ENCODE data around the gene VSIR. TPM values are rescaled to one million over a fixed set of nuclear protein-coding genes. Genes with fewer than 3 reads are reported as not detected.

The VSIR gene
- total and polyA plus RNA-seq, 9 of the 15 experiments (the other 6 are each of a cell fraction or from before 2014, with no cell fraction given), result 0.14 to 20.5 (median 9.3) TPM

DNA sequence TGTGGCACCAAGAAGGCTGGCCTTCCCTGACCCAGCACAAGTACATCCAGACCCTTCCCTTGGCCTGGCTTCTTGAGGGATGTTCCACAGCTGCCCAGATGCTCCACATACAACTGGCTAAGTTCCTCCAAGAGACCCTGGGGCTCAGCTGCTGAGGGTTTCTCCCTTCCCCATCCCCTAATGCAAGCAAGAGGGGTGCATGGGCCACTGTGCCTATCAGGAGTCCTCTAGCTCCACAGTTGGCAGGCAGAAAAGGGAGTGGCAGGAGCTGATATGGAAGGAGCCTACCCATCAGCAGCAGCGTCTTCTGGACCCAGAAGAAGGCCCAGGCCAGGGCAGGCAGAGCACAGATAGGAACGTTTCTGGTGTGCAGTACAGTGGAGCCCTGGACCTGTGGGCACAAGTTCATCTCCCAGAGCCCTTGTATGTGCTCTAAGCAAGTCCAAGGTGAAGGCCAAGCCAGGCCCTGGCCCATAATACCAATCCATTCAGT lies 26.2 kb downstream of the VSIR start (continued):
- no peak for TF ChIP-seq ESRRB (CRISPR knock-in tag; IDR thresholded peaks at IDR 0.05; ENCODE audit: borderline replicate concordance)
- no peak for TF ChIP-seq DPF2 (IDR thresholded peaks at IDR 0.05)
- TF ChIP-seq, protein P1, sequence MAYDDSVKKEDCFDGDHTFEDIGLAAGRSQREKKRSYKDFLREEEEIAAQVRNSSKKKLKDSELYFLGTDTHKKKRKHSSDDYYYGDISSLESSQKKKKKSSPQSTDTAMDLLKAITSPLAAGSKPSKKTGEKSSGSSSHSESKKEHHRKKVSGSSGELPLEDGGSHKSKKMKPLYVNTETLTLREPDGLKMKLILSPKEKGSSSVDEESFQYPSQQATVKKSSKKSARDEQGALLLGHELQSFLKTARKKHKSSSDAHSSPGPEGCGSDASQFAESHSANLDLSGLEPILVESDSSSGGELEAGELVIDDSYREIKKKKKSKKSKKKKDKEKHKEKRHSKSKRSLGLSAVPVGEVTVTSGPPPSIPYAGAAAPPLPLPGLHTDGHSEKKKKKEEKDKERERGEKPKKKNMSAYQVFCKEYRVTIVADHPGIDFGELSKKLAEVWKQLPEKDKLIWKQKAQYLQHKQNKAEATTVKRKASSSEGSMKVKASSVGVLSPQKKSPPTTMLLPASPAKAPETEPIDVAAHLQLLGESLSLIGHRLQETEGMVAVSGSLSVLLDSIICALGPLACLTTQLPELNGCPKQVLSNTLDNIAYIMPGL (CRISPR knock-in tag; IDR thresholded peaks at IDR 0.05), result 0 out of 2 replicates have a peak, but pooled peaks have one; percentile 59
- TF ChIP-seq, protein P2, sequence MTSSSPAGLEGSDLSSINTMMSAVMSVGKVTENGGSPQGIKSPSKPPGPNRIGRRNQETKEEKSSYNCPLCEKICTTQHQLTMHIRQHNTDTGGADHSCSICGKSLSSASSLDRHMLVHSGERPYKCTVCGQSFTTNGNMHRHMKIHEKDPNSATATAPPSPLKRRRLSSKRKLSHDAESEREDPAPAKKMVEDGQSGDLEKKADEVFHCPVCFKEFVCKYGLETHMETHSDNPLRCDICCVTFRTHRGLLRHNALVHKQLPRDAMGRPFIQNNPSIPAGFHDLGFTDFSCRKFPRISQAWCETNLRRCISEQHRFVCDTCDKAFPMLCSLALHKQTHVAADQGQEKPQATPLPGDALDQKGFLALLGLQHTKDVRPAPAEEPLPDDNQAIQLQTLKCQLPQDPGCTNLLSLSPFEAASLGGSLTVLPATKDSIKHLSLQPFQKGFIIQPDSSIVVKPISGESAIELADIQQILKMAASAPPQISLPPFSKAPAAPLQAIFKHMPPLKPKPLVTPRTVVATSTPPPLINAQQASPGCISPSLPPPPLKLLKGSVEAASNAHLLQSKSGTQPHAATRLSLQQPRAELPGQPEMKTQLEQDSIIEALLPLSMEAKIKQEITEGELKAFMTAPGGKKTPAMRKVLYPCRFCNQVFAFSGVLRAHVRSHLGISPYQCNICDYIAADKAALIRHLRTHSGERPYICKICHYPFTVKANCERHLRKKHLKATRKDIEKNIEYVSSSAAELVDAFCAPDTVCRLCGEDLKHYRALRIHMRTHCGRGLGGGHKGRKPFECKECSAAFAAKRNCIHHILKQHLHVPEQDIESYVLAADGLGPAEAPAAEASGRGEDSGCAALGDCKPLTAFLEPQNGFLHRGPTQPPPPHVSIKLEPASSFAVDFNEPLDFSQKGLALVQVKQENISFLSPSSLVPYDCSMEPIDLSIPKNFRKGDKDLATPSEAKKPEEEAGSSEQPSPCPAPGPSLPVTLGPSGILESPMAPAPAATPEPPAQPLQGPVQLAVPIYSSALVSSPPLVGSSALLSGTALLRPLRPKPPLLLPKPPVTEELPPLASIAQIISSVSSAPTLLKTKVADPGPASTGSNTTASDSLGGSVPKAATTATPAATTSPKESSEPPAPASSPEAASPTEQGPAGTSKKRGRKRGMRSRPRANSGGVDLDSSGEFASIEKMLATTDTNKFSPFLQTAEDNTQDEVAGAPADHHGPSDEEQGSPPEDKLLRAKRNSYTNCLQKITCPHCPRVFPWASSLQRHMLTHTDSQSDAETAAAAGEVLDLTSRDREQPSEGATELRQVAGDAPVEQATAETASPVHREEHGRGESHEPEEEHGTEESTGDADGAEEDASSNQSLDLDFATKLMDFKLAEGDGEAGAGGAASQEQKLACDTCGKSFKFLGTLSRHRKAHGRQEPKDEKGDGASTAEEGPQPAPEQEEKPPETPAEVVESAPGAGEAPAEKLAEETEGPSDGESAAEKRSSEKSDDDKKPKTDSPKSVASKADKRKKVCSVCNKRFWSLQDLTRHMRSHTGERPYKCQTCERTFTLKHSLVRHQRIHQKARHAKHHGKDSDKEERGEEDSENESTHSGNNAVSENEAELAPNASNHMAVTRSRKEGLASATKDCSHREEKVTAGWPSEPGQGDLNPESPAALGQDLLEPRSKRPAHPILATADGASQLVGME (CRISPR knock-in tag; IDR thresholded peaks at IDR 0.05), result peak; percentile 47; the same call in 1 of the 2 replicates
- TF ChIP-seq KDM4B (IDR thresholded peaks at IDR 0.05; ENCODE audit: borderline replicate concordance in 2 of 2, low read depth in 1 of 2), result no peak
- TF ChIP-seq ZNF717 (CRISPR knock-in tag; IDR thresholded peaks at IDR 0.05), result 0 out of 2 replicates have a peak, but pooled peaks have one; percentile 14
- TF ChIP-seq WHSC1 (IDR thresholded peaks at IDR 0.05; ENCODE audit: low read length), result no peak
- TF ChIP-seq TRIM28 (IDR thresholded peaks at IDR 0.05), result no peak
- no peak for TF ChIP-seq SMAD2 (IDR thresholded peaks at IDR 0.05; ENCODE audit: low read depth, low read length)
- TF ChIP-seq ZNF311 (CRISPR knock-in tag; IDR thresholded peaks at IDR 0.05), result 0 out of 2 replicates have a peak, but pooled peaks have one; percentile 3
- no peak for TF ChIP-seq RBM25 (IDR thresholded peaks at IDR 0.05; ENCODE audit: low read depth, low read length, severe bottlenecking)
- TF ChIP-seq SUPT5H (IDR thresholded peaks at IDR 0.05), result no peak
- TF ChIP-seq, protein P3, sequence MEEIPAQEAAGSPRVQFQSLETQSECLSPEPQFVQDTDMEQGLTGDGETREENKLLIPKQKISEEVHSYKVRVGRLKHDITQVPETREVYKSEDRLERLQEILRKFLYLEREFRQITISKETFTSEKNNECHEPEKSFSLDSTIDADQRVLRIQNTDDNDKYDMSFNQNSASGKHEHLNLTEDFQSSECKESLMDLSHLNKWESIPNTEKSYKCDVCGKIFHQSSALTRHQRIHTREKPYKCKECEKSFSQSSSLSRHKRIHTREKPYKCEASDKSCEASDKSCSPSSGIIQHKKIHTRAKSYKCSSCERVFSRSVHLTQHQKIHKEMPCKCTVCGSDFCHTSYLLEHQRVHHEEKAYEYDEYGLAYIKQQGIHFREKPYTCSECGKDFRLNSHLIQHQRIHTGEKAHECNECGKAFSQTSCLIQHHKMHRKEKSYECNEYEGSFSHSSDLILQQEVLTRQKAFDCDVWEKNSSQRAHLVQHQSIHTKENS (CRISPR knock-in tag; IDR thresholded peaks at IDR 0.05), result 0 out of 2 replicates have a peak, but pooled peaks have one; percentile 45
- TF ChIP-seq ILK (tag; IDR thresholded peaks at IDR 0.05; ENCODE audit: borderline replicate concordance, low read depth), result no peak
- no peak for TF ChIP-seq PCBP1 (IDR thresholded peaks at IDR 0.05; ENCODE audit: low read depth, low read length, poor library complexity, severe bottlenecking)
- TF ChIP-seq, protein P4, sequence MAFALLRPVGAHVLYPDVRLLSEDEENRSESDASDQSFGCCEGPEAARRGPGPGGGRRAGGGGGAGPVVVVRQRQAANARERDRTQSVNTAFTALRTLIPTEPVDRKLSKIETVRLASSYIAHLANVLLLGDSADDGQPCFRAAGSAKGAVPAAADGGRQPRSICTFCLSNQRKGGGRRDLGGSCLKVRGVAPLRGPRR (CRISPR knock-in tag; IDR thresholded peaks at IDR 0.05), result no peak
- peak; percentile 5; the same call in 1 of the 2 replicates for TF ChIP-seq PHF8 (IDR thresholded peaks at IDR 0.05; ENCODE audit: borderline replicate concordance, low read length)
